Epithelial cell of proximal tubule (primary cell): ENCODE results near the gene LAMA2. TPM values are rescaled to one million over a fixed set of nuclear protein-coding genes. Genes with fewer than 3 reads are reported as not detected.

Source experiments
- DNase-seq: peaks from one replicate; pipeline ENCODE4 v3.0.0-alpha.2; 2011; ENCODE audit warnings: low read depth
- H3K4me3 ChIP-seq: 2 replicates; pipeline ENCODE4 v1.5.1; 2011; ENCODE audit warnings: low read depth, mild to moderate bottlenecking, low read length
- total RNA-seq: library from RNA; depleted of rRNA; stranded (reverse); fragments of >200 nt; gene quantifications from 2 replicates; pipeline ENCODE4 v1.2.3, GENCODE V29; 2015
- TF ChIP-seq, protein P1 (sequence below): conservative IDR thresholded peaks from 2 replicates; pipeline ENCODE4 v1.5.1; 2012; ENCODE audit warnings: low read depth, mild to moderate bottlenecking, low read length

LAMA2 gene
- total RNA-seq, 1 donor from 2014 or later = 0.69 TPM

GRCh38 chr6:129475477-129476247, 592.7 kb downstream of the LAMA2 start:
- H3K4me3 ChIP-seq = no peak overlapping the region
- TF ChIP-seq, protein P1, sequence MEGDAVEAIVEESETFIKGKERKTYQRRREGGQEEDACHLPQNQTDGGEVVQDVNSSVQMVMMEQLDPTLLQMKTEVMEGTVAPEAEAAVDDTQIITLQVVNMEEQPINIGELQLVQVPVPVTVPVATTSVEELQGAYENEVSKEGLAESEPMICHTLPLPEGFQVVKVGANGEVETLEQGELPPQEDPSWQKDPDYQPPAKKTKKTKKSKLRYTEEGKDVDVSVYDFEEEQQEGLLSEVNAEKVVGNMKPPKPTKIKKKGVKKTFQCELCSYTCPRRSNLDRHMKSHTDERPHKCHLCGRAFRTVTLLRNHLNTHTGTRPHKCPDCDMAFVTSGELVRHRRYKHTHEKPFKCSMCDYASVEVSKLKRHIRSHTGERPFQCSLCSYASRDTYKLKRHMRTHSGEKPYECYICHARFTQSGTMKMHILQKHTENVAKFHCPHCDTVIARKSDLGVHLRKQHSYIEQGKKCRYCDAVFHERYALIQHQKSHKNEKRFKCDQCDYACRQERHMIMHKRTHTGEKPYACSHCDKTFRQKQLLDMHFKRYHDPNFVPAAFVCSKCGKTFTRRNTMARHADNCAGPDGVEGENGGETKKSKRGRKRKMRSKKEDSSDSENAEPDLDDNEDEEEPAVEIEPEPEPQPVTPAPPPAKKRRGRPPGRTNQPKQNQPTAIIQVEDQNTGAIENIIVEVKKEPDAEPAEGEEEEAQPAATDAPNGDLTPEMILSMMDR = no peak
- DNase-seq = no peak

GRCh38 chr6:129476248-129476564, 593.3 kb downstream of the LAMA2 start:
- TF ChIP-seq, protein P1 = no peak
- DNase-seq = no peak
- no peak overlapping the region for H3K4me3 ChIP-seq

DNA sequence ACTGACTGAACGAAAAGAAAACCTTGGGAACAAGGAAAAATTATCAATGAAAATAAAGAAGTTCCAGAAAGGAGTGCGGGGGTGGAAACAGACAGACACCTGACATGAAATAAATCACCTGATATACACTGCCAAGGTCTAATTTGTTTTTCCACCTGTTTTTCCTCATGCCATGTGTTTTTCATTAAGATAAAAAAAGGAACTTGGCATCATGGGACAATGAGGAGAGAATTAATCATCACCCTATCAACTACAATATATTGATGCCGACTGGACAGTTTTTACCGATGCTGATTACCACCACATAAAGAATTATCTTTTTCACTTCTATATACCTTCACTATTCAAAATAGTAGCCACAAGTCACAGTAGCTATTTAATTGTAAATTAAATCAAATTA, 593.9 kb downstream of the LAMA2 start:
- no peak for DNase-seq
- TF ChIP-seq, protein P1 = no peak
- no peak overlapping the region for H3K4me3 ChIP-seq

GRCh38 chr6:129478379-129478778, 595.4 kb downstream of the LAMA2 start:
- TF ChIP-seq, protein P1 = no peak
- no peak for DNase-seq

DNA sequence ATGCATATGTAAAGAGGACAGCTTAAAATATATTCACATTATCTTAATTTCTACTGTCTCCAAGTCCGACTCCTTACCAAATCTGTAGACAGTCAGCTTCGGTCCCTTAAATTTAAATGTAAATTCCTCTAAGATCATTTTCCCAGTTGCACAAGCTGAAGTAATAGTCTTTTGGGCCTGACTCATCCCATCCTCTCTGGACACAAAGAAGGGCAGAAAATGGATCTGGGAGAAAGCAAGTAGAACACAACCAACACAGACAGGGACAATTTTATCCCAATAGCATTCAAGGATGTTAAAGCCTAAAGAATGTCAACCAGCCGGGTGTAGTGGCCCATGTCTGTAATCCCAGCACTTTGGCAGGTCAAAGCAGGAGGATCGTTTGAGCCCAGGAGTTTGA, 598.8 kb downstream of the LAMA2 start:
- TF ChIP-seq, protein P1 = no peak
- DNase-seq = no peak
- H3K4me3 ChIP-seq = no peak overlapping the region

More at GRCh38 chr6:129478379-129478778, 595.4 kb downstream of the LAMA2 start:
- no peak overlapping the region for H3K4me3 ChIP-seq

- no peak for DNase-seq
- TF ChIP-seq, protein P1 = no peak
- H3K4me3 ChIP-seq = no peak overlapping the region
These were observed 602.8 kb downstream of the LAMA2 start for GRCh38 chr6:129485746-129486145.

- TF ChIP-seq, protein P1 = no peak
- DNase-seq = no peak
These were observed 603.4 kb downstream of the LAMA2 start for GRCh38 chr6:129486327-129486726.

More at GRCh38 chr6:129486327-129486726, 603.4 kb downstream of the LAMA2 start:
- no peak overlapping the region for H3K4me3 ChIP-seq
